GM19328 (cell line): Measurements from ENCODE around the gene TAS2R38.
"Not testable (repeated sequence)": the region's sequence is repeated elsewhere in the genome, so short reads cannot be mapped to it uniquely, and the experiment has no call there.

Experiments
- ATAC-seq: cut with Tn5 transposase; IDR thresholded peaks from one replicate; pipeline ENCODE4 v1.9.1; 2021; ENCODE audit warnings: mild to moderate bottlenecking, moderate library complexity; ENCODE audit not compliant: unreplicated experiment

The TAS2R38 gene

DNA sequence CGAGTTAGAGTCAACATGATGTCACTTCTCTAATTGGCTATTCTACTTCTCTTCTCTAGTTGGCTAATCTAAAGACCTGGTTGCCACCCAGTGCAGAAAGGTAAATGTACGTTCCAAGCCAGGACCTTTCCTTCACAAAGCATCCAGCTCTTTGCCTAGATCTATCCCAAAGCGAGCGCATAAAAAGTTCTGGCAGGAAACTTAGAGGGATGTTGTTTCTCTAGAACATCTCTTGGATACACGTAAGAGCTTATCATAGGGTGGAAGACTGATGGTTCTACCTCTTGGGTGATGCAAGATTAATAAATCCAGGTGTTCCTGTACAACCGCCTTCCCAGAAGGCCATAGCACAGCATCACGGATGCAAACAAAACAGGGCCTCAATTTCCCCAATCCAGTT is at the start of gene TAS2R38:
TSS of gene TAS2R38 (minus strand) at position 101 of the 400 bp plus-strand sequence. CDS start at position 17, 84 bp downstream.
- no peak for ATAC-seq

DNA sequence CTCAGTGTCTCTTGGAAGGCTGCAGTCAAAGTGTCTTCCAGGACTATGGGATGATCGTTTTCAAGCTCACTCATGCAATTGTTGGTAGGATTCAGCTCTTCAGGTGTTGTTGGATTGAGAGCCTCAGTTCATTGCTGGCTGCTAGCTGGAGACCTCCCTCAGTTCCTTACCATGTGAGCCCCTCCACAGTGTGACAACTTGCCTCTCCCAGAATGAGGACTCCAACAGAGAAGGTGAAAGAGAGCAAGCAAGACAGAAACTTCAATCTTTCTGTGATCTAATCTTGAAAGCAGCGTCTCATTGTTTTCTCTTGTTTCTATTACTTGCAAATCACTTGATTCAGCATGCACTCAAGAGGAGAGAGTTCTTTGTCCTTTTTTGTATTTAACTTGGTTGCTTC is 44.6 kb upstream of the TAS2R38 start:
- no peak for ATAC-seq

DNA sequence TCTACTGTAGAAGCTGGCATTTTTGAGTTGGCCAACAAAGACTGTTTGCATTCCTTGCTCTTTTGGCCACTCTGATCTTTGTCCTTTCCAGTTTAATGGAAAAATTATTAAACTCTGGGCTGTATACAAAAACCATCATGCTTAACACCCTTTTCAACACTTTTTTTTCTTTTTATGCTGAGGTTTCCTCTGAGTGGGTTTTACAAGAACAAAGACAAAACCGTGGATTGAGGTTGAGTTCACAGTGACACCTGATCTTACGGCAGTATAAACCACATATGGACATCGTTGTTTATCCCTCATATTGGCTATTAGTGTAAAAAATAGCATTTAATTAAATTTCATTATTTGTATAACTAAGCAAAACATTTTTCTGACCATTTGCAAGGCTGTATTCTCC is 43.9 kb upstream of the TAS2R38 start:
- no peak for ATAC-seq

DNA sequence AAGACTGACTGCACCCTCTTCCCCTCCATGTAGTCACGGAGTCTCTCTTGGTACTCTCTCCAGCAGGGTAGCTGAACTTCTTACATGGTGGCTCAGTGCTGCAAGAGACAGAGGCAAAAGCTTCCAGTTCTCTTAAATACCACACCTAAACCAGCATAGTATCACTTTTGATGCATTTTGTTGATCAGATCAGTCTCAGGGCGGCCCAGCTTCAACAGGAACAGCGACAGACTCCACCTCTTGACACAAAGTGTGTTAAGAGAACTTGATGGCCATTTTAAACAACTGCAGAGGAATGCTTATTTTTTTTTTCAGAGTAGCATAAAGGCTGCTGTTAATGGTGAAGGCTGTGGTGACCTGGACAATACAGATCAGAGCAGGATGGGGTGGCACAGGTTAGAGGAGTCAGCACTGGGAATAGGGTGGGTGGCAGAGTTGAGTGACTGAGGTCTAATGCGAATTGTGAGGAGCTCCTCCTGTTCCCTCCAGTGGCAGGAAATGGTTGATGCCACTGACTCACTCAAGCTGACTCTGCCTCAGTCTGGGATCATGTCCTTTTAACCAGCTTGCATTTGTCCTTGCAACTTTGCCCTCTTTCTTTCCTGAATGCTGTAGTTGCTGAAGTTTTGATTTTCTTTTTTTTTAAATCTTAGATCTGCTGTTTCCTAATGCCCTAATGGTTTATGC is 39.4 kb upstream of the TAS2R38 start:
- no peak for ATAC-seq

DNA sequence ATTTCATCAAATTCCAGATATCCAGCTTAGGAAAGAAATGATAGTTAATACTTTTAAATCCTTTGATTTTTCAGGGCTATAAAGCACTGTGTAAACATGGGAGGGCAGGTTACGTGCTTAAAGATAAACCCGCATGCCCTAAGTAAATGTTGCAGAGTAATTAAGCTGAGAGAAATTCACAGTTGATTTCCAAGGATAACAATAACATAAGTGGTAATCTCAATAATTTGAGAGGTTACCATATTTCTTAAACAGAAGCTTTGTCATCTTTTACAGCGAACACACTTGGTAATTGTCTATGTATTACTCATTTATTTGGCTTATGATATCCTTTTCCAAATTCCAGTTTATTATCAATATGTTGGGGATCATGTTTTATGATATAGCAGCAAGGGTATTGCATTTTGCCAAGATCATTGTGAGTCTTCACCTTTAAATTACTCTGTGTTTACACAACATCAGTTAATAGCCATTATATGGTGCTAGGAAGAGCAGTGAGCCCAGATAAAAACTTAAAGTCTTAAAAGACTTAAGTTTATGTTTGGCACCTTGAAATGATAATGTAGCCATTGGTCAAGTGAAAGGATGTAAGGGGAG is 37.5 kb upstream of the TAS2R38 start:
- no peak for ATAC-seq

DNA sequence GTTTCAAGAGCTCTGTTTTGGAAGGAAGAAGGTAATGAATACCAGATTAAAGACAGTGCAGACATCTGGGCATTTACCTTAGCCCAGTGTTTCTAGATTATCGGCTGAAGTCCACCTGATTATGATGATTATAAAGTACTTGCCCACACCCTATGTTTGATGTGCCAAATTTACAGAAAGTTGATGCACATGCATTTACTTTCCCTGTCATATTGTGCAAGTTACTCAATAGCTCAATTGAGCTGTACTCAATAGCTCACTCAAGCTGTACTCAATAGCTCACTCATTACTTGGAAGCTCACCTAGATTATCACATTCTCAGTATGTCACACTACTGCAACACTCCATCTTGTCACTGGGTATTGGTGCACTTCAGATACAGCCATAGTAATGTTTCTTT is 35.6 kb upstream of the TAS2R38 start:
- ATAC-seq, result no peak

DNA sequence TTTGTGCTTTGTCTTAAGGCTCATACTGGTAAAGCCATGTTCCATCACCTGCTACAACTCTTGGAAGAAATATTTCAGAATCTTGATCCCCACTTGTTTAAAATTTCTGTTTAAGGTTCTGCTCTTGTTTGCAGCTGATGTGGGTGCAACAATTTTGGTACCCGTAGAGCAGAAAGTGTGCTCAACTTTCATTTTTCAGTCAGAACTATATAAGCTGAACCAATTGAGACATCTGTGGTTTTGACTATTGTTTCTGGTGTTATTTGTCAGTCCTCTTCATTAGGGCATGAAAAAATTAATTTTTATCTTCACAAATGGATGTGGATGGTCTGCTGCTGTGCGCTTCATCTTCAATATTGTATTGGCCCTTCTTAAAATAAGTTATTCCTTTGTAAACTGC is 33.0 kb upstream of the TAS2R38 start:
- ATAC-seq, result no peak

DNA sequence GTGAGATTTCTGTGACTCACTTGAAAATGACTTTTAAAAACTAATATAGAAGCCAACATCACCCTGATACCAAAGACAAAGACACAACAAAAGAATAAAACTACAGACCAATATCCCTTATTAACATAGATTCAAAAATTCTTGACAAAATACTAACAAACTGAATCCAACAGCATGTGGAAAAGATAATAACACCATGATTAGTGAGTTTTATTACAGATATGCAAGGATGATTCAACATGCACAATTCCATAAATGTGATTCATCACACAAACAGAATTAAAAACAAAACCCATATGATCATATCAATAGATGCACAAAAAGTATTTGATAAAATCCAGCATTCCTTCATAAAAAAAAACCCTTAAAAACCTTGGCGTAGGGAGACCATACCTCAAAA is 28.6 kb upstream of the TAS2R38 start:
- ATAC-seq, result no peak

DNA sequence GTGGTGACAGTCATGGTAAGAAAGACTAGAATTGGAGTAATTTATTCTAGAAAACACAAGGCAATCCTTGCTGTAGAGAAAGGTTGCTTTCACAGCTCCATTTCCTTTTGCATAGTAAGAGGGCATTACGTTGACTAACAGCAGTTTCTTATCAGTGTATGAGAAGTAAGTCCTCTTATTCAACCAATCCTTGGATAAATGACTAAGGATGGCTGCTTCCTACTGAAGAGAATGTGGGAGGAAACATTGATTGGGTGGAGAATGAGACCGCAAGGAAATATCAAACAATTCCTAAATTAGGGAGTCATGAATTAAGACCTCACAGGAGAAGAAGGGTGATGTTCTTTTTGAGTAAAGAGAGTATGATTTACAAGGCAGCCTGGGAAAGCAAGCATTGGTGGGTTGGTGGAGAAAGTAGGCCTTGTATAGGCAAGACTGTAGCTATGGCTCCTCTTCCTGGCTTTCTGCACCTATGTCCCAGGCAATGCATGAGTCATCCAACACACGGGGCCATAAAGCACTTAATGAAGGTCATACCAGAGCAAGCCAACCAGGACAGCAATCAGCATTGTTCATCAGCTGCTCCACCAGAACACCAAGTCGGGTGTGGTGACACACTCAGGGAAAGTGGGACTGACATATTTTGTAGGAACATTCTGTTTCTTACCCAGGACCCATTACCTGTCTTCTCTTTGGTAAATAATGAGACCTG is 27.7 kb upstream of the TAS2R38 start:
- no peak for ATAC-seq

DNA sequence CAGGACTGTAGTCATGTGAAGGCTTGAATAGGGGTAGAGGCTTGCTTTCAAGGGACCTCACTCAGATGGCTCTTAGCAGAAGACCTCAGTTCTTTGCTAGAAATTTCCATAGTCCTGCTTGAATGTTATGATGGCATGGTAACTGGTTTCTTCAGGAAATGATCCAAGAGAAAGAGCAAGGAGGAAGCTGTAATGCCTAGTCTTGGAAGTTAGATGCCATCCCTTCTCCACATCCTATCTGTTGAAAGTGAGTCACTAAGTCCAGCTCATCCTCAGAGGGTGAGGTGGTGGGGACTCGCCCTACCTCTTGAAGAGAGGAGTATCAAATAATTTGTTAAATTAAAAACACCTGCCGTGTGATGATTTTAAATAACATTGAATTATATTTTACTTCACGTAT is 26.7 kb upstream of the TAS2R38 start:
- ATAC-seq, result no peak

DNA sequence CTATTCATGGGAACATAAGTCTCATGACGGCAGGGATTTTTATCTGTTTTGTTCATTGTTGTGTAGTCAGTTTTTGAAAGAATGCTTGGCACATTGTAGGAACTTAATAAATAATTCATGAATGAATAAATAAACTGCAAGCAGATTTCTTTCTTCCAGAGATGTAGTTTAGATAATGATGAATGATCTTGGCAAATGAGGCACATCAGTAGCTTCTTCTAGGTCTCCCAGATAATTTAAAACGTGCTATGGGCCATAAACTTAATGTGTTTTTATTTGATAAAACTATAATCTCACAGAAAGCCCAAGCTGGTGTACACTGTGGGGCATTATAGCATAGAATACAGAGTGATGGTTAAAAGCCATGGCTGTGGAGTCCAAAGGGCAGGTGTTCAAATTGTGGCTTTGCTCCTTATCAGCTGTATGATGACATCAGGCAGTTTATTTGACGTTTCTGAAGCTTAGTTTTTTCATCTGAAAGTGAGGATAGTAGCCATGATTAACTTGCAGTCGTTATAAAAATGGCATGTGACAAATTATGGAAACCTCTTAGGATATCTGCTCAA is 25.6 kb upstream of the TAS2R38 start:
- no peak for ATAC-seq

DNA sequence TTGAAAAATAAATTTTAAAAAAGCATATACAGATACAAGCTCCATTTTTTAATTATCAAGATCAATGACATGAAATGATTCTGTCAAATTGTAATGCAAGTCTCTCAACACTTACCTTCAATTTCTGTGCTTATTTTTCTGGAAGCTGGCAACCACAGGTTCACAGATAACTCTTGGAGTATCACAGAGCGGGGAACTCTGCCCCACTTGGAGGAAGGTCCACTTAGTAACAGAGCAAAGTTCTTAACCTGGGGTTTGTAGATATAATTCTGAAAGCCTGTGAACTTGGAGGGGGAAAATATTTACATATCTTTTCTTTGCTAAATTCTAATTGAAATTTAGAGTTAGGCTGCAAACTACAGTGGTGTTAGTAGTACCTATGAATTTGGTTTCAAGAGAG is 19.8 kb upstream of the TAS2R38 start:
- ATAC-seq, result no peak

DNA sequence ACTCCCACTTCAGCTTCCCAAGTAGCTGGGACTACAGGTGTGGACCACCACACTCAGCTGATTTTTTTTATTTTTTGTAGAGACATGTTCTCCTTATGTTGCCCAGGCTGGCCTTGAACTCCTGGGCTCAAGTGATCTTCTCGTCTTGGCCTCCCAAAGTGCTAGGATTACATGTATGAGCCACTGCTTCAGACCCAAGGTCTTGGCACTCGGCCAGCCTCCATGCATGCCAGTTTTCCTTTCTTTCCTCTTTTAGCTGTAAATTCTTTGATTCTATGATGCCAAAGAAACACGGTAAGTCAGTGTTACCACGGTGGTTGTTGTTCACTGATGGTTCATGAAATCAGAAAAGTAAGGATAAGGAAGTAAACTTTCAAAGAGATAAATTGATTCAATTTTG is 19.1 kb upstream of the TAS2R38 start:
- no peak for ATAC-seq

DNA sequence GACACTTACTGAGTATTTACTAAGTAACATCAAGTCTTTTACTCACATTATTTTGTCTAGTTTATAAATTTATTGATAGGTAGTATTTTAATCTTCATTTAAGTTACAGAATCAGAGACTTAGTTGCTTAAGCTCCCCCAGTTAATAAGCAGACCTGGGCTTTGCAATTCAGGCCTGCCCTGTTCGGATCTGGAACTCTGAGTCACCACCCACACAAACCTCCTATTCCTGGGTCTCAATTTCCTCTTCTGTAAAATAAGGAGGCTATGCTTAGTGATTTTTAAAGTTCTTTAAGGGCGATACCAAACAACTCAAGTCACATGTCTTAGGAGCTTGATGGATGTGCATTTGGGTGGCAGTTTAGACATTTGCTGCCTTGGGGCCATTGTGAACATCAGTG is 18.6 kb upstream of the TAS2R38 start:
- ATAC-seq, result no peak

DNA sequence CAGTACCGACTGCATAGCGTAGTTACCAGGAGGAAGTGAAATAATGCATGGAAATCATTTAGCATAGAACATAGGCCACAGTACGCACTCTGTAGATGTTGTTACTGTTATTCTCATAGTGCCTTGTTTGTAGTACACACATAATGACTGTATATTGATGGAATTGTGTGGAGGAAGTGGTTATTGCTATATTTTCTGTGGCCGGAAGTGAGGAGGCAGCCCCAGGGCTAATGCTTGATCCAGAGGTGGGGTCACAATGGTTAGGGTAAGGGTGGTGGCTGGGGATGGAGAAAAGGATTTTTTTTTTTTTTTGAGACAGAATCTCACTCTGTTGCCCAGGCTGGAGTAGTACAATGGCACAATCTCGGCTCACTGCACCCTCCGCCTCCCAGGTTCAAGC is 17.6 kb upstream of the TAS2R38 start:
- ATAC-seq, result no peak

DNA sequence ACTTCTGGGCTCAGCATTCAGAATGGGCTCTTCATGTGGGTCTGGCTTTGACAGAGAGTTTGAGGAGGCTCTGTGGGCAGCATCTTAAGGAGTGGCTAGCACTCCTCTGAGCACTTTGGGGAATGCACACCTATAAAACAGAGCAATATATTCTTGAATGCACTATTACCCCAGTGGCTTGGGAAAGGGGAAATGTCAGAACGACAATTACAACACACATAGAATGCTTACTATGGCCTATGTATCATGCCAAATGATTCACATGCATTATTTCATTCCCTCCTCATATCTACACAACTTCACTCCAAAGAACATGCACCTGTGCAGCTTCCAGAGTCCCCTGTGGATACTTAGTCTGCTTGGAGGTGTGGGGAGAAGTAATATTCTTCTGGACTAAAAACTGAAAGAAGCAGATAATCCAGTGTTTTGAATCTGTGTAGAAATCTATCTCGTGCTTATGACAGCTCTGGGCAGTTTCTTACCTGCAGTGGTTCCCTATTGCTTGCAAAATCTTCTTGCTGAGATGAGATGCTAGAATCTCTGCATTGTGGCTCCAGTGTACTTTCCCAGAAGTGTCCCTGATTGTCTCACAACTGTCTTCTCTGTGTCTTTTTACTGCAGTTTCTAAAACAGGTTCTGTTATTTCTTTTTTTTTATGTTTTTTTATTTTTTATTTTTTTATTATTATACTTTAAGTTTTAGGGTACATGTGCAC is 16.6 kb upstream of the TAS2R38 start:
- no peak for ATAC-seq

DNA sequence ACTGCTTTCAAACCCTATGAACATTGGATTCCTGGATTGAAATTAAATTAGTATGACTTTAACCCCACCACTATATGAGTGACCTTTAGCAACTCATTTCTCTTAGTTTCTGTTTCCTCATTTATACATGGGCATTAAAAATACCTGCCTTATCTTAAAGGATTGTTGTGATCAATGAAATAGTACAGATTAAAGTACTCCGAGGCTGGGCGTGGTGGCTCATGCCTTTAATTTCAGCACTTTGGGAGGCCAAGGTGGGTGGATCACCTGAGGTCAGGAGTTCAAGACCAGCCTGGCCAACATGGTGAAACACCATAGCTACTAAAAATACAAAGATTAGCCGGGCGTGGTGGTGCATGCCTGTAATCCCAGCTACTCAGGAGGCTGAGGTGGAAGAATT is 14.2 kb upstream of the TAS2R38 start:
- ATAC-seq, result not testable (repeated sequence)

DNA sequence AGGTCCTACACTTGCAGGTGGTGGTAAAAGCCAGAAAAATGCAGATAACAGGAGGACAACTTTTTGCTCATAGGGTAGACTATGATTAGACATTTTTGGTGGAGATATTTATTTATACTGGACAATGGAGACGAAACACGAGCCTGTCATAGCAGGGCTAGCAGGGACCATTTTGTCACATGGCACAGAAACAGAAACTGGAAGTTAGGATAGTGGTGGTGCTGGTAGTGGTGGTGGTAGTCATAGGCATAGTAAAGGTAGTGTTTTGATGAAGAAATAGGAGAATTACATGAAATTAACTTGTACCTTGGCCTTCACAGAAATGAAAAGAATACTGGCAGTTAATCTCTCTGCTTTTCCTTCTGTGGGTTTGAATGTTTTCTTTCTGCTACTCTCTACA is 13.3 kb upstream of the TAS2R38 start:
- ATAC-seq, result no peak

DNA sequence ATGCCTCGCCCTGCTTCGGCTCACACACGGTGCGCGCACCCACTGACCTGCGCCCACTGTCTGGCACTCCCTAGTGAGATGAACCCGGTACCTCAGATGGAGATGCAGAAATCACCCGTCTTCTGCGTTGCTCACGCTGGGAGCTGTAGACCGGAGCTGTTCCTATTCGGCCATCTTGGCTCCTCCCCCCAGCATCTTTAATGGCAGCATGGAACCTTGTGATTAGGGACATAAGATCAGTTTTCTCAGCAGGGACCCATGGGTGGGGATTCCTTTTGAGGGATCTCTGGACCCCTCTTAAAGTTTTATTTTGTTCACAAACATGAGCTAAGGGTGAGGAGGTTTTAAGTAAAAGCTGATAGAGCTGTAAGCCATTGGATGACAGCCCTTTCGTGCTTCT is 12.4 kb upstream of the TAS2R38 start:
- ATAC-seq, result not testable (repeated sequence)

DNA sequence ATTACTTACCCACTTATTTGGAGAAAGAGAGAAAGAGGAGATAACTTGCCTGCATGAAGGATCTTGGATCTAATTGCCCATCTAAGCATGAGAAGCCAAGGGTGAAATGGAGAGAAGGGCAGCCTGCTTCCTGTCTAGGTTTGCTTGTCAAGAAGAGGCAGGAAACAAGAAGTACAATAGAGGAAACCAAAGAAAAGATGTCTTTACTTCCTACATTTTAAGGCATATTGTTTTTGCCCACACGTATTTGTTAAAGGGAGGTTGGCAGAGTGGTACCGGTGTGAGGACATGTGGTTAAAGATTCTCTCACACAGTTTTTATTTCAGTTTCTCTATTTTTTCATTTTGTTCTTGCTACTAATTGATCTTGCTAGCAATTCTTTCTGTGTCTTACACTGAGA is 6.0 kb upstream of the TAS2R38 start:
- no peak for ATAC-seq

DNA sequence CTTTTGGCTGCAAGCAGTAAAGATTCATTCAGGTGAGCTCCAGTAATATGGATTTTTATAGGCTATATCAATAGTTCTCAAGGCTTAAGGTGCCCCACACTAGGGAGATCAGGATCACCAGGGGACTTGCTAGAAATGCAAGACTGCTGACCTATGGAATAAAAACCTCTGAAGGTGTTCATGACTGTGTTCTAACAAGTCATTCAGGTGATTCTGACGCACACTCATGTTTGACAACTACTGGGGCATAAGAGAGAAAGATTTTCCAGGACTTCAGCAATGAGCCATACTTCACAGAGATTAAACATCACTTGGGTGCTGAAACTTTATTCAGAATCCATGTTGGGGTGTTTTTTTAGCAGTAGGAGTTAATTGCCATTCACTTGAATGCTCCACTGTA is 4.8 kb upstream of the TAS2R38 start:
- ATAC-seq, result no peak
